CD14-positive monocyte (primary cell): ENCODE results near the gene ERMAP. TPM values are rescaled to one million over a fixed set of nuclear protein-coding genes. Genes with fewer than 3 reads are reported as not detected.

ENCODE experiments used
- DNase-seq, 3 donors: peaks; one replicate each; pipeline ENCODE4 v3.0.0-alpha.2; 2011 to 2022
- H2AFZ ChIP-seq: 2 replicates; pipeline ENCODE4 v1.6.0; 2012; ENCODE audit warnings: mild to moderate bottlenecking, low read depth, low read length, inconsistent platforms; ENCODE audit not compliant: insufficient read depth, poor library complexity, severe bottlenecking
- H3K27ac ChIP-seq, 2 donors: 1 replicate in 1 of 2; 2 replicates in 1 of 2; pipeline ENCODE4 v1.5.1; 2012 to 2013; ENCODE audit warnings: low read length in 2 of 2, control low read depth in 1 of 2, inconsistent platforms in 1 of 2, low read depth in 1 of 2, mild to moderate bottlenecking in 1 of 2
- H3K27me3 ChIP-seq, 2 donors: one replicate each; pipeline versions ENCODE4 v1.6.0 to v1.6.1; 2011 to 2013; ENCODE audit warnings: low read length in 2 of 2; ENCODE audit not compliant: control insufficient read depth in 2 of 2, insufficient read depth in 2 of 2
- H3K36me3 ChIP-seq, 2 donors: replicated peaks in 1 of 2; 1 replicate in 1 of 2; 2 replicates in 1 of 2; pipeline versions ENCODE4 v1.5.1 to v1.6.1; 2012 to 2013; ENCODE audit warnings: low read length in 2 of 2, control low read depth in 1 of 2, inconsistent platforms in 1 of 2, mild to moderate bottlenecking in 1 of 2; ENCODE audit not compliant: insufficient read depth in 2 of 2, control insufficient read depth in 1 of 2
- H3K4me1 ChIP-seq, 2 donors: 1 replicate in 1 of 2; 2 replicates in 1 of 2; pipeline versions ENCODE4 v1.5.1 to v1.6.1; 2012 to 2013; ENCODE audit warnings: low read length in 2 of 2, control low read depth in 1 of 2, inconsistent platforms in 1 of 2, mild to moderate bottlenecking in 1 of 2, moderate library complexity in 1 of 2; ENCODE audit not compliant: insufficient read depth in 2 of 2, control insufficient read depth in 1 of 2
- H3K4me2 ChIP-seq: replicated peaks from 2 replicates; pipeline ENCODE3; 2012; ENCODE audit warnings: low read length, moderate library complexity, mild to moderate bottlenecking; ENCODE audit not compliant: poor library complexity, severe bottlenecking; ENCODE audit errors: extremely low read depth
- H3K4me3 ChIP-seq, 3 experiments: fragments of 200-600 bp in 1 of 3; sonication (generic) in 1 of 3; replicated peaks in 1 of 3; 1 replicate in 2 of 3; 2 replicates in 1 of 3; pipeline ENCODE4 v1.5.1; 2011 to 2013; ENCODE audit warnings: low read length in 3 of 3, mild to moderate bottlenecking in 3 of 3, control low read depth in 2 of 3, low read depth in 2 of 3, inconsistent platforms in 1 of 3, moderate library complexity in 1 of 3
- H3K79me2 ChIP-seq: 2 replicates; pipeline ENCODE4 v1.6.0; 2012; ENCODE audit warnings: mild to moderate bottlenecking, control low read depth, inconsistent platforms, low read length, moderate library complexity; ENCODE audit not compliant: insufficient read depth
- H3K9ac ChIP-seq: 2 replicates; pipeline ENCODE4 v1.6.0; 2017; ENCODE audit warnings: low read length, mild to moderate bottlenecking; ENCODE audit not compliant: insufficient read depth, poor library complexity, severe bottlenecking
- H3K9me3 ChIP-seq, 2 donors: replicated peaks in 1 of 2; 1 replicate in 1 of 2; 2 replicates in 1 of 2; pipeline versions ENCODE4 v1.5.1 to v1.6.1; 2012 to 2013; ENCODE audit warnings: low read length in 2 of 2, control low read depth in 1 of 2; ENCODE audit not compliant: control insufficient read depth in 1 of 2, insufficient read depth in 1 of 2
- H4K20me1 ChIP-seq: 2 replicates; pipeline ENCODE4 v1.6.0; 2012; ENCODE audit warnings: mild to moderate bottlenecking, low read length, control low read depth, moderate library complexity; ENCODE audit not compliant: insufficient read depth
- H3K27ac Mint-ChIP-seq, 7 donors: one replicate each; pipeline ENCODE4 v1.8.0; 2020; ENCODE audit warnings: mild to moderate bottlenecking in 7 of 7, mixed read lengths in 7 of 7, moderate library complexity in 6 of 7, inconsistent platforms in 2 of 7
- H3K27me3 Mint-ChIP-seq, 3 donors: one replicate each; pipeline ENCODE4 v1.8.0; 2021 to 2022; ENCODE audit warnings: low read depth in 3 of 3, mild to moderate bottlenecking in 3 of 3, mixed read lengths in 3 of 3, moderate library complexity in 3 of 3, inconsistent platforms in 1 of 3
- H3K36me3 Mint-ChIP-seq, 2 donors: one replicate each; pipeline ENCODE4 v1.8.0; 2020; ENCODE audit warnings: mixed read lengths in 2 of 2, inconsistent platforms in 1 of 2, mild to moderate bottlenecking in 1 of 2
- H3K4me1 Mint-ChIP-seq: one replicate; pipeline ENCODE4 v1.8.0; 2020; ENCODE audit warnings: mild to moderate bottlenecking, mixed read lengths
- H3K4me3 Mint-ChIP-seq, 2 donors: one replicate each; pipeline ENCODE4 v1.8.0; 2020; ENCODE audit warnings: mild to moderate bottlenecking in 2 of 2, mixed read lengths in 2 of 2, moderate library complexity in 1 of 2
- H3K9me3 Mint-ChIP-seq, 7 donors: one replicate each; pipeline ENCODE4 v1.8.0; 2020 to 2022; ENCODE audit warnings: mixed read lengths in 7 of 7, mild to moderate bottlenecking in 6 of 7, moderate library complexity in 6 of 7, inconsistent platforms in 2 of 7
- CTCF ChIP-seq: fragments of 200-600 bp; IDR thresholded peaks from one replicate; pipeline ENCODE4 v1.8.0; 2022; ENCODE audit warnings: antibody characterized with exemption, mild to moderate bottlenecking
- WGBS: methylation state at CpG from one replicate; pipeline ENCODE4 v1.1.5; 2013; ENCODE audit warnings: missing lambda C conversion rate; ENCODE audit not compliant: insufficient coverage; 5-methylcytosine and 5-hydroxymethylcytosine counted together
- intact Hi-C, 2 donors: fragments of 100-400 bp; cut with micrococcal nuclease; formaldehyde crosslinking; loops; one replicate each; pipeline versions ENCODE4 v1.15.0 to v1.15.1; 2023
- polyA plus RNA-seq, 3 donors: library from polyadenylated mRNA; depleted of rRNA in 1 of 3; unstranded in 2 of 3; stranded (reverse) in 1 of 3; fragments of 300-500 nt in 2 of 3; fragments of >200 nt in 1 of 3; fragmentation: Illumina TruSeq in 2 of 3; gene quantifications; 1 replicate in 2 of 3; 2 replicates in 1 of 3; pipeline ENCODE4 v1.2.3, GENCODE V29; 2012 to 2021

Gene ERMAP
- polyA plus RNA-seq, 3 donors, result 6.0 to 22.7 (median 8.4) TPM

- Mint-ChIP-seq H3K27me3 (peaks cover 0 to 1% (median 0%) of the 10 kb centered on the region in 3 donors), H3K4me3 (peak overlapping the region; percentile 95 to 98), H3K27ac (peak overlapping the region; percentile 54 to 90 (median 85)), H3K9me3 (peaks cover 0 to 7% (median 4%) of the 10 kb centered on the region in 7 donors), H3K4me1 (peaks cover 24% of the 10 kb centered on the region), H3K36me3 (peaks cover 40 to 41% of the 10 kb centered on the region in 2 donors)
- no peak for DNase-seq
- Histone ChIP-seq H3K27me3 (no peaks in the 10 kb centered on the region), H3K4me3 (peak overlapping the region; percentile 66 to 91 (median 77)), H2AFZ (peak overlapping the region; percentile 87), H3K79me2 (peaks cover 14% of the 10 kb centered on the region), H3K9me3 (peaks cover 0 to 7% of the 10 kb centered on the region in 2 donors), H3K9ac (peak overlapping the region; percentile 75), H3K36me3 (peaks cover 22 to 43% of the 10 kb centered on the region in 2 donors), H4K20me1 (no peaks in the 10 kb centered on the region), H3K27ac (peak overlapping the region in 1 of 2 donors; percentile 80), H3K4me2 (peak overlapping the region; percentile 99), H3K4me1 (peaks cover 14 to 20% of the 10 kb centered on the region in 2 donors)
- TF ChIP-seq CTCF, result no peak
- WGBS, result 6% methylated on average over 6 of the region's 6 CpGs
- intact Hi-C loops, result loop anchor here (5.0 to 10.0 kb wide), 5 partner anchors 35 to 328 kb away; partner anchors contain the start of genes C1orf50 (in 2 of the 2), P3H1 (in 2 of the 2), CFAP57 (in 1 of the 2) and EBNA1BP2 (in 1 of the 2)
Observed at GRCh38 chr1:42847111-42847595, 30.2 kb downstream of the ERMAP start.

GRCh38 chr1:42847721-42848460 is 31.0 kb downstream of the ERMAP start:
- peak overlapping the region in 1 of 2 donors; percentile 95 for H3K4me3 Mint-ChIP-seq
- peaks cover 14 to 20% of the 10 kb centered on the region in 2 donors for H3K4me1 ChIP-seq
- intact Hi-C loops, result loop anchor here (5.0 to 10.0 kb wide), 5 partner anchors 36 to 327 kb away; partner anchors contain the start of genes C1orf50 (in 2 of the 2), P3H1 (in 2 of the 2), CFAP57 (in 1 of the 2) and EBNA1BP2 (in 1 of the 2)
- H3K27ac ChIP-seq, result no peak overlapping the region
- H3K9me3 ChIP-seq, result peaks cover 0 to 7% of the 10 kb centered on the region in 2 donors
- peaks cover 16 to 40% of the 10 kb centered on the region in 2 donors for H3K36me3 ChIP-seq
- TF ChIP-seq CTCF, result no peak
- no peak overlapping the region for H3K4me2 ChIP-seq
- no peak overlapping the region for H2AFZ ChIP-seq
- peaks cover 24% of the 10 kb centered on the region for H3K4me1 Mint-ChIP-seq
- H3K27me3 ChIP-seq, result no peaks in the 10 kb centered on the region
- peaks cover 34 to 36% of the 10 kb centered on the region in 2 donors for H3K36me3 Mint-ChIP-seq
- peaks cover 14% of the 10 kb centered on the region for H3K79me2 ChIP-seq
- WGBS, result 100% methylated on average over 3 of the region's 6 CpGs
- no peak overlapping the region for H3K9ac ChIP-seq
- H3K27ac Mint-ChIP-seq, result no peak overlapping the region
- DNase-seq, result no peak
- peaks cover 0 to 7% (median 4%) of the 10 kb centered on the region in 7 donors for H3K9me3 Mint-ChIP-seq
- H3K4me3 ChIP-seq, result peak overlapping the region in 1 of 3 experiments; percentile 91
- H3K27me3 Mint-ChIP-seq, result peaks cover 0 to 1% (median 0%) of the 10 kb centered on the region in 3 donors
- H4K20me1 ChIP-seq, result no peaks in the 10 kb centered on the region
